Measurements from ENCODE around the gene CNOT11.
"Not testable (repeated sequence)": the region's sequence is repeated elsewhere in the genome, so short reads cannot be mapped to it uniquely, and the experiment has no call there.

CNOT11 gene

DNA sequence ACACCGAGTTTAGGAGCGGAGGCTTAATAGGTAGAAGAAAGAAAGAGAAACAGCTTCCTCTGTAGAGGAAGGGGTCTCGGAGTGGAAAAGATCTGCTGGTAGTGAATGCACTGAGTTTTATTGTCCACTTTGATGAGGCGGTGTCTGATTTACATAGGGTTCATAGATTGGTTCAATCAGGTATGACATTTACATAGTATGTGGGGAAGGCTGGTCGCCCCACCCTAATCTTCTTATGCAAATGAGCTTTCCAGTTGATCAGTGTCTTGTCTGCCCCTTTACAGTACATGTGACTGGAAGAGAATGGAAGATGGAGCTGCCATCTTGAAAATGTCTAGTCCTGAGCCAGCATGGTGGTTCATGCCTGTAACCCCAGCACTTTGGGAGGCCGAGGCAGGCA, 19.9 kb upstream of the CNOT11 start:
- no peak for DNase-seq
- Histone ChIP-seq H3F3A (ENCODE audit: insufficient read depth, low read length) (no peaks in the 10 kb centered on the region), H3K9me3 (replicated peaks; ENCODE audit: insufficient read depth, low read length) (no peaks in the 10 kb centered on the region), H3K4me2 (ENCODE audit: low read depth, low read length) (no peak overlapping the region), H4K20me1 (ENCODE audit: insufficient read depth, low read length) (no peaks in the 10 kb centered on the region), H3K9me2 (replicated peaks; ENCODE audit: insufficient read depth, low read length) (no peaks in the 10 kb centered on the region), H3K79me2 (ENCODE audit: low read length) (no peaks in the 10 kb centered on the region), H2AFZ (ENCODE audit: low read length) (no peak overlapping the region), H3K36me3 (replicated peaks; ENCODE audit: insufficient read depth, low read length) (no peaks in the 10 kb centered on the region), H3K4me3 (ENCODE audit: low read length) (no peak overlapping the region), H3K27me3 (replicated peaks; ENCODE audit: insufficient read depth, low read length) (no peaks in the 10 kb centered on the region), H3K4me1 (ENCODE audit: low read length) (no peaks in the 10 kb centered on the region), H3K27ac (ENCODE audit: low read length) (no peak overlapping the region), H3K9ac (ENCODE audit: low read length) (no peak overlapping the region)
- TF ChIP-seq EZH2 (optimal IDR thresholded peaks at IDR 0.05; ENCODE audit: low read depth, low read length) (no peak), EZH2phosphoT487 (IDR thresholded peaks at IDR 0.05; ENCODE audit: low read length) (no peak)
- TF ChIP-seq, protein P1, sequence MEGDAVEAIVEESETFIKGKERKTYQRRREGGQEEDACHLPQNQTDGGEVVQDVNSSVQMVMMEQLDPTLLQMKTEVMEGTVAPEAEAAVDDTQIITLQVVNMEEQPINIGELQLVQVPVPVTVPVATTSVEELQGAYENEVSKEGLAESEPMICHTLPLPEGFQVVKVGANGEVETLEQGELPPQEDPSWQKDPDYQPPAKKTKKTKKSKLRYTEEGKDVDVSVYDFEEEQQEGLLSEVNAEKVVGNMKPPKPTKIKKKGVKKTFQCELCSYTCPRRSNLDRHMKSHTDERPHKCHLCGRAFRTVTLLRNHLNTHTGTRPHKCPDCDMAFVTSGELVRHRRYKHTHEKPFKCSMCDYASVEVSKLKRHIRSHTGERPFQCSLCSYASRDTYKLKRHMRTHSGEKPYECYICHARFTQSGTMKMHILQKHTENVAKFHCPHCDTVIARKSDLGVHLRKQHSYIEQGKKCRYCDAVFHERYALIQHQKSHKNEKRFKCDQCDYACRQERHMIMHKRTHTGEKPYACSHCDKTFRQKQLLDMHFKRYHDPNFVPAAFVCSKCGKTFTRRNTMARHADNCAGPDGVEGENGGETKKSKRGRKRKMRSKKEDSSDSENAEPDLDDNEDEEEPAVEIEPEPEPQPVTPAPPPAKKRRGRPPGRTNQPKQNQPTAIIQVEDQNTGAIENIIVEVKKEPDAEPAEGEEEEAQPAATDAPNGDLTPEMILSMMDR (IDR thresholded peaks at IDR 0.05; ENCODE audit: low read length) = no peak

DNA sequence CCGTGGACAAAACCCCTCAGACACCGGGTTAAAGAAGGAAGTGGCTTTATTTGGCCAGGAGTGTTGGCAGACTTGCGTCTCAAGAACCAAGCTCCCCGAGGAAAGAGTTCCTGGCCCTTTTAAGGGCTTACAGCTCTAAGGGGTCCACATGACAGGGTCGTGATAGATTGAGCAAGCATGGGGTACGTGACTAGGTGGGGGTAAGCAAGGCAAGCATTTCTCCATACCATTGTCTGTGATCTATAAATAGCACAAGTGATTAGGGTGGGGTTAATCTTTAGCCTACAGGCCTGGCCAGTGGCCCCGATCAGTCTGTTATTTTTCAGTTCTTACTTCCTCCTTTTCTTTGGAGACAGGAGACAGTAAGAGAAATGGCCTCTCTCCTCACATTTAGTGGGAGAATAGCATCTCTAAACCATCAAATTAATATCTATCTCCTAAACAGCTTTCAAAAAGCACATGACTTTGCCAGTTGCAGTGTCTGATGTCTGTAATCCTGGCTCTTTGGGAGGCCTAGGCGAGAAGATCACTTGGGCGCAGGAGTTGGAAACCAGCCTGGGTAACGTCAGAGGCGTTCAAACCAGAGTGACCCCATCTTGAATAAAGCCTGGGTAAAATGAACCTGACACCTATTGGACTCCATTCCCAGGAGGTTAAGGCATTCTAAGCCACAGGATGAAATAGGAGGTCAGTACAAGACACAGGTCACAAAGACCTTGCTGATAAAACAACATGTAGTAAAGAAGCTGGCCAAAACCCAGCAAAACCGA, 18.3 kb upstream of the CNOT11 start:
- no peak for DNase-seq
- Histone ChIP-seq H2AFZ (ENCODE audit: low read length) (no peak overlapping the region), H3K27ac (ENCODE audit: low read length) (no peak overlapping the region), H3F3A (ENCODE audit: insufficient read depth, low read length) (no peaks in the 10 kb centered on the region), H3K9me2 (replicated peaks; ENCODE audit: insufficient read depth, low read length) (no peaks in the 10 kb centered on the region), H3K79me2 (ENCODE audit: low read length) (no peaks in the 10 kb centered on the region), H4K20me1 (ENCODE audit: insufficient read depth, low read length) (no peaks in the 10 kb centered on the region), H3K4me3 (ENCODE audit: low read length) (no peak overlapping the region), H3K4me2 (ENCODE audit: low read depth, low read length) (no peak overlapping the region), H3K4me1 (ENCODE audit: low read length) (no peaks in the 10 kb centered on the region), H3K27me3 (replicated peaks; ENCODE audit: insufficient read depth, low read length) (no peaks in the 10 kb centered on the region), H3K9ac (ENCODE audit: low read length) (no peak overlapping the region), H3K9me3 (replicated peaks; ENCODE audit: insufficient read depth, low read length) (no peaks in the 10 kb centered on the region), H3K36me3 (replicated peaks; ENCODE audit: insufficient read depth, low read length) (no peaks in the 10 kb centered on the region)
- TF ChIP-seq EZH2 (optimal IDR thresholded peaks at IDR 0.05; ENCODE audit: low read depth, low read length) = no peak
- TF ChIP-seq EZH2phosphoT487 (IDR thresholded peaks at IDR 0.05; ENCODE audit: low read length) = no peak
- TF ChIP-seq, protein P1 (IDR thresholded peaks at IDR 0.05; ENCODE audit: low read length) = no peak

DNA sequence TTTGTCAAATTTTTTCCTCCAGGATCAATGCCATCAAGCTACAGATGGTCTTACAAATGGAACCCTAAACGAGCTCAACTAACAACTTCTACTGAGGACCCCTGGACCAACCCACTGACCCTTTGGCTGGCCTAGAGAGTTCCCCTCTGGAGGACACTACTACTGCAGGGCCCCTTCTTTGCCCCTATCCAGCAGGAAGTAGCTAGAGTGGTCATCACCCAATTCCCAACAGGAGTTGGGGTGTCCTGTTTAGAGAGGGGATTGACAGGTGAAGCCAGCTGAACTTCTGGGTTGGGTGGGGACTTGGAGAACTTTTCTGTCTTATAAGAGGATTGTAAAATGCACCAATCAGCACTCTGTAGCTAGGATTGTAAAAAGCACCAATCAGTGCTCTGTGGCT, 16.7 kb upstream of the CNOT11 start:
- H3K27ac ChIP-seq (ENCODE audit: low read length); H3K9me2 ChIP-seq (replicated peaks; ENCODE audit: insufficient read depth, low read length); H3K4me3 ChIP-seq (ENCODE audit: low read length); H3K4me2 ChIP-seq (ENCODE audit: low read depth, low read length); H3F3A ChIP-seq (ENCODE audit: insufficient read depth, low read length); H3K36me3 ChIP-seq (replicated peaks; ENCODE audit: insufficient read depth, low read length); H3K9ac ChIP-seq (ENCODE audit: low read length); H3K27me3 ChIP-seq (replicated peaks; ENCODE audit: insufficient read depth, low read length); H3K79me2 ChIP-seq (ENCODE audit: low read length); H4K20me1 ChIP-seq (ENCODE audit: insufficient read depth, low read length); H2AFZ ChIP-seq (ENCODE audit: low read length); H3K9me3 ChIP-seq (replicated peaks; ENCODE audit: insufficient read depth, low read length); H3K4me1 ChIP-seq (ENCODE audit: low read length); DNase-seq: not testable (repeated sequence)

DNA sequence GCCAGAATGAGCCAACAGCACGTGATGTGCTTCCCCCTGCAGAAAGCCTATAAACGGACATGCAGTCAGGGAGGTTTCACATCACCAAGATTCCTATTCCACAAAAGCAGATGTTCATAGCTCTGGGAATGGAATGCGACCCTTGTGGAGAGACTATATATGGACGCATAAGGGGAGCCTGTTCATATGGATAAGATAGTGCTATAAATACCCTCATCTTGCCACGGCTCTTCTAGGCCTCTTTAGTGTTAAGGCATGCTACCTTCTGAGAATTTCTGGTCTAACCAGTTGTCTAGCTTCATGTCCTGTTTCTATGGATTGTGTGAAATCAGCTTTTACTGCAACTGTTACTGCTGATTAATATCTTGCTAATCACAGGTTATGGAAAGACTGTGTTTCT, 14.7 kb upstream of the CNOT11 start:
- not testable (repeated sequence) for DNase-seq; H3K27ac ChIP-seq (ENCODE audit: low read length); H3K79me2 ChIP-seq (ENCODE audit: low read length); H3F3A ChIP-seq (ENCODE audit: insufficient read depth, low read length); H2AFZ ChIP-seq (ENCODE audit: low read length); H3K9me3 ChIP-seq (replicated peaks; ENCODE audit: insufficient read depth, low read length); H3K9ac ChIP-seq (ENCODE audit: low read length); H3K27me3 ChIP-seq (replicated peaks; ENCODE audit: insufficient read depth, low read length); H3K4me1 ChIP-seq (ENCODE audit: low read length); H3K9me2 ChIP-seq (replicated peaks; ENCODE audit: insufficient read depth, low read length); H4K20me1 ChIP-seq (ENCODE audit: insufficient read depth, low read length); H3K4me3 ChIP-seq (ENCODE audit: low read length); H3K36me3 ChIP-seq (replicated peaks; ENCODE audit: insufficient read depth, low read length); H3K4me2 ChIP-seq (ENCODE audit: low read depth, low read length)
